Mononuclear cell (primary cell): ENCODE measurements around the gene KIF2C. TPM values are rescaled to one million over a fixed set of nuclear protein-coding genes. Genes with fewer than 3 reads are reported as not detected.
"Not testable (repeated sequence)": the region's sequence is repeated elsewhere in the genome, so short reads cannot be mapped to it uniquely, and the experiment has no call there.

Experiments used
- H3K27me3 ChIP-seq: 2 replicates; pipeline ENCODE4 v1.6.0; 2011; ENCODE audit warnings: low read length, control low read depth; ENCODE audit not compliant: insufficient read depth
- H3K4me1 ChIP-seq: 2 replicates; pipeline ENCODE4 v1.5.1; 2011; ENCODE audit warnings: mild to moderate bottlenecking, low read length, control low read depth; ENCODE audit not compliant: insufficient read depth
- H3K4me3 ChIP-seq: 2 replicates; pipeline ENCODE4 v1.5.1; 2011; ENCODE audit warnings: mild to moderate bottlenecking, low read length, moderate library complexity
- H3K9me3 ChIP-seq: 2 replicates; pipeline ENCODE4 v1.5.1; 2011; ENCODE audit warnings: low read depth, mild to moderate bottlenecking, control low read depth, low read length
- total RNA-seq: library from RNA; depleted of rRNA; stranded (reverse); fragments of >200 nt; gene quantifications from one replicate; pipeline ENCODE4 v1.2.3, GENCODE V29; 2012

Gene KIF2C
- total RNA-seq, 1 donor, result 0.21 TPM

- Histone ChIP-seq H3K27me3 (no peaks in the 10 kb centered on the region), H3K9me3 (no peaks in the 10 kb centered on the region), H3K4me1 (peaks cover 78% of the 10 kb centered on the region), H3K4me3 (no peak overlapping the region)
These were observed 66.5 kb downstream of the KIF2C start for GRCh38 chr1:44806025-44806703.

GRCh38 chr1:44806704-44807363, 67.2 kb downstream of the KIF2C start, which contains the start of gene DYNLT4:
Gene DYNLT4, minus strand, starts transcription at chr1:44807351. Its CDS starts 683 bp downstream, at chr1:44806668.
- H3K4me1 ChIP-seq, result peaks cover 79% of the 10 kb centered on the region
- H3K4me3 ChIP-seq, result no peak within 1 kb of the TSS
- no peaks in the 10 kb centered on the region for H3K9me3 ChIP-seq
- H3K27me3 ChIP-seq, result no peaks in the 10 kb centered on the region

- Histone ChIP-seq H3K27me3 (no peaks in the 10 kb centered on the region), H3K4me3 (no peak overlapping the region)
These were observed 67.9 kb downstream of the KIF2C start for GRCh38 chr1:44807364-44808062.

GRCh38 chr1:44808063-44808937, 68.7 kb downstream of the KIF2C start, which contains the start of gene BTBD19:
Gene BTBD19, plus strand, starts transcription at chr1:44808523. Its CDS starts 298 bp downstream, at chr1:44808821.
- no peak within 1 kb of the TSS for H3K4me3 ChIP-seq
- H3K9me3 ChIP-seq, result no peaks in the 10 kb centered on the region
- no peaks in the 10 kb centered on the region for H3K27me3 ChIP-seq
- H3K4me1 ChIP-seq, result peaks cover 70% of the 10 kb centered on the region

More at GRCh38 chr1:44807364-44808062, 67.9 kb downstream of the KIF2C start:
- H3K4me1 ChIP-seq, result peaks cover 72% of the 10 kb centered on the region
- H3K9me3 ChIP-seq, result no peaks in the 10 kb centered on the region

- H3K9me3 ChIP-seq, result no peaks in the 10 kb centered on the region
- no peak overlapping the region for H3K4me3 ChIP-seq
- peaks cover 75% of the 10 kb centered on the region for H3K4me1 ChIP-seq
- H3K27me3 ChIP-seq, result no peaks in the 10 kb centered on the region
These were observed 69.6 kb downstream of the KIF2C start for GRCh38 chr1:44808938-44809917.

GRCh38 chr1:44810101-44810761, 70.6 kb downstream of the KIF2C start:
- H3K4me1 ChIP-seq, result peaks cover 85% of the 10 kb centered on the region
- no peak overlapping the region for H3K4me3 ChIP-seq
- no peaks in the 10 kb centered on the region for H3K9me3 ChIP-seq
- no peaks in the 10 kb centered on the region for H3K27me3 ChIP-seq

GRCh38 chr1:44810762-44811105, 71.1 kb downstream of the KIF2C start:
- H3K4me3 ChIP-seq, H3K9me3 ChIP-seq, H3K27me3 ChIP-seq: not testable (repeated sequence)
- peaks cover 87% of the 10 kb centered on the region for H3K4me1 ChIP-seq

GRCh38 chr1:44811234-44811633, 71.6 kb downstream of the KIF2C start:
- Histone ChIP-seq H3K27me3 (no peaks in the 10 kb centered on the region), H3K9me3 (no peaks in the 10 kb centered on the region)

GRCh38 chr1:44812822-44813543, 73.3 kb downstream of the KIF2C start:
- H3K9me3 ChIP-seq, result no peaks in the 10 kb centered on the region
- no peak overlapping the region for H3K4me3 ChIP-seq
- peaks cover 64% of the 10 kb centered on the region for H3K4me1 ChIP-seq
- H3K27me3 ChIP-seq, result no peaks in the 10 kb centered on the region

More at GRCh38 chr1:44811234-44811633, 71.6 kb downstream of the KIF2C start:
- H3K4me3 ChIP-seq, result no peak overlapping the region
- H3K4me1 ChIP-seq, result peaks cover 82% of the 10 kb centered on the region

- H3K27me3 ChIP-seq, H3K9me3 ChIP-seq, H3K4me3 ChIP-seq: not testable (repeated sequence)
- H3K4me1 ChIP-seq, result peaks cover 57% of the 10 kb centered on the region
These were observed 76.3 kb downstream of the KIF2C start for GRCh38 chr1:44815926-44816325.

- Histone ChIP-seq H3K9me3 (no peaks in the 10 kb centered on the region), H3K27me3 (no peaks in the 10 kb centered on the region), H3K4me3 (no peak overlapping the region), H3K4me1 (peaks cover 51% of the 10 kb centered on the region)
These were observed 77.7 kb downstream of the KIF2C start for GRCh38 chr1:44817307-44817706.
